SK-N-SH (cell line): Measurements from ENCODE around the gene HS6ST3. TPM values are rescaled to one million over a fixed set of nuclear protein-coding genes. Genes with fewer than 3 reads are reported as not detected.

ENCODE experiments used
- CTCF ChIA-PET: fragments of 300-600, 350-600 bp; formaldehyde crosslinking; extraction: SDS; loops from one replicate; lab custom pipeline; 2021; lab: Yijun Ruan, JAX
- POLR2A ChIA-PET: fragments of 350-600 bp; sonication (Branson Sonifier 250); formaldehyde crosslinking; extraction: SDS; loops from one replicate; lab custom pipeline; 2020; ENCODE audit warnings: antibody characterized with exemption, inconsistent platforms; lab: Yijun Ruan, JAX
- DNase-seq: peaks from one replicate; pipeline ENCODE4 v3.0.0; 2012
- H2AFZ ChIP-seq: fragments of 200-600 bp; sonication (generic); 2 replicates; pipeline ENCODE4 v1.8.1; 2016; ENCODE audit warnings: antibody characterized with exemption, mild to moderate bottlenecking, low read depth
- H3F3A ChIP-seq: fragments of 200-600 bp; sonication (generic); replicated peaks from 2 replicates; pipeline ENCODE3; 2016; ENCODE audit warnings: antibody characterized with exemption, mild to moderate bottlenecking; ENCODE audit not compliant: insufficient read depth
- H3K27ac ChIP-seq, 2 experiments: fragments of 200-500 bp in 1 of 2; fragments of 200-600 bp in 1 of 2; sonication (Bioruptor generic) in 1 of 2; sonication (generic), shearing (Covaris generic) in 1 of 2; 2 replicates each; pipeline versions ENCODE4 v1.5.1 to v1.6.1; 2014 to 2016; ENCODE audit warnings: low read depth in 2 of 2, inconsistent platforms in 1 of 2, low read length in 1 of 2, mild to moderate bottlenecking in 1 of 2, mixed read lengths in 1 of 2
- H3K27me3 ChIP-seq: fragments of 200-600 bp; sonication (generic), shearing (Covaris generic); 2 replicates; pipeline ENCODE4 v1.6.1; 2016; ENCODE audit warnings: mixed run types; ENCODE audit not compliant: insufficient read depth
- H3K36me3 ChIP-seq, 2 experiments: fragments of 200-500 bp in 1 of 2; fragments of 200-600 bp in 1 of 2; sonication (Bioruptor generic) in 1 of 2; sonication (generic) in 1 of 2; replicated peaks in 1 of 2; 2 replicates each; pipeline versions ENCODE3 to v1.5.1; 2014 to 2016; ENCODE audit warnings: low read length in 1 of 2, mild to moderate bottlenecking in 1 of 2; ENCODE audit not compliant: insufficient read depth in 2 of 2, control insufficient read depth in 1 of 2
- H3K4me1 ChIP-seq, 2 experiments: fragments of 200-500 bp in 1 of 2; fragments of 200-600 bp in 1 of 2; sonication (Bioruptor generic) in 1 of 2; sonication (generic), shearing (Covaris generic) in 1 of 2; 2 replicates each; pipeline versions ENCODE4 v1.5.1 to v1.6.1; 2014 to 2016; ENCODE audit warnings: low read depth in 1 of 2, low read length in 1 of 2, mixed run types in 1 of 2; ENCODE audit not compliant: insufficient read depth in 2 of 2, control insufficient read depth in 1 of 2
- H3K4me2 ChIP-seq: fragments of 200-600 bp; sonication (generic), shearing (Covaris generic); 2 replicates; pipeline ENCODE4 v1.6.1; 2017; ENCODE audit warnings: mixed run types
- H3K4me3 ChIP-seq, 2 experiments: fragments of 200-500 bp in 1 of 2; fragments of 200-600 bp in 1 of 2; sonication (Bioruptor generic) in 1 of 2; sonication (generic), shearing (Covaris generic) in 1 of 2; 2 replicates each; pipeline versions ENCODE4 v1.5.1 to v1.8.1; 2014 to 2016; ENCODE audit warnings: low read depth in 2 of 2, inconsistent platforms in 1 of 2, low read length in 1 of 2, mild to moderate bottlenecking in 1 of 2, mixed read lengths in 1 of 2, moderate library complexity in 1 of 2
- H3K79me2 ChIP-seq: fragments of 200-600 bp; sonication (generic); 2 replicates; pipeline ENCODE4 v1.8.1; 2017; ENCODE audit warnings: mild to moderate bottlenecking; ENCODE audit not compliant: insufficient read depth
- H3K9ac ChIP-seq: fragments of 200-600 bp; sonication (generic); 2 replicates; pipeline ENCODE4 v1.6.1; 2017; ENCODE audit warnings: mixed run types
- H3K9me2 ChIP-seq: fragments of 200-600 bp; sonication (generic); 2 replicates; pipeline ENCODE4 v1.6.1; 2017; ENCODE audit warnings: mixed run types
- H3K9me3 ChIP-seq: fragments of 200-600 bp; sonication (generic); 2 replicates; pipeline ENCODE4 v1.6.1; 2017; ENCODE audit warnings: mixed run types, mild to moderate bottlenecking, moderate library complexity
- H4K20me1 ChIP-seq: fragments of 200-600 bp; sonication (generic); 2 replicates; pipeline ENCODE4 v1.6.1; 2017; ENCODE audit warnings: mild to moderate bottlenecking, mixed run types; ENCODE audit not compliant: insufficient read depth
- FOSL2 ChIP-seq: IDR thresholded peaks from 2 replicates; pipeline ENCODE4 v1.4.0; 2012; ENCODE audit warnings: low read depth, mild to moderate bottlenecking, moderate library complexity, borderline replicate concordance
- FOXJ3 ChIP-seq: sonication (generic); formaldehyde crosslinking; IDR thresholded peaks from 2 replicates; pipeline ENCODE4 v1.5.1; 2020; ENCODE audit warnings: mild to moderate bottlenecking, missing genetic modification reagents
- GABPA ChIP-seq: IDR thresholded peaks from 2 replicates; pipeline ENCODE4 v1.4.0; 2012; ENCODE audit warnings: low read depth, mild to moderate bottlenecking
- JUND ChIP-seq: IDR thresholded peaks from 2 replicates; pipeline ENCODE4 v1.4.0; 2012
- NFIC ChIP-seq: IDR thresholded peaks from 2 replicates; pipeline ENCODE4 v1.4.0; 2012; ENCODE audit warnings: borderline replicate concordance
- POLR2AphosphoS5 ChIP-seq: IDR thresholded peaks from 2 replicates; pipeline ENCODE4 v1.6.1; 2012; ENCODE audit warnings: low read depth, low read length
- RAD21 ChIP-seq: IDR thresholded peaks from 2 replicates; pipeline ENCODE4 v1.6.1; 2012; ENCODE audit warnings: mild to moderate bottlenecking, low read length
- RCOR1 ChIP-seq: fragments of 150-350 bp; IDR thresholded peaks from 2 replicates; pipeline ENCODE4 v1.6.1; 2017; ENCODE audit warnings: antibody characterized with exemption, low read length
- RFX5 ChIP-seq: IDR thresholded peaks from 2 replicates; pipeline ENCODE4 v1.6.1; 2012; ENCODE audit warnings: mild to moderate bottlenecking, improper control_type of control experiment, low read length
- SIN3A ChIP-seq: IDR thresholded peaks from 2 replicates; pipeline ENCODE4 v1.6.1; 2012; ENCODE audit warnings: low read depth, mild to moderate bottlenecking, low read length, moderate library complexity, borderline replicate concordance
- SMC3 ChIP-seq: IDR thresholded peaks from 2 replicates; pipeline ENCODE4 v1.6.1; 2012; ENCODE audit warnings: low read depth, low read length, improper control_type of control experiment
- TAF1 ChIP-seq: IDR thresholded peaks from 2 replicates; pipeline ENCODE4 v1.6.1; 2012; ENCODE audit warnings: low read depth, mild to moderate bottlenecking, low read length, moderate library complexity, borderline replicate concordance
- TCF12 ChIP-seq: IDR thresholded peaks from 2 replicates; pipeline ENCODE4 v1.4.0; 2012
- WGBS: methylation state at CpG from one replicate; pipeline ENCODE4 v1.1.6; 2017; ENCODE audit warnings: low lambda C conversion rate; 5-methylcytosine and 5-hydroxymethylcytosine counted together
- polyA plus RNA-seq, 3 experiments: library from polyadenylated mRNA; depleted of rRNA; stranded (reverse); fragments of >200 nt; gene quantifications; 2 replicates each; pipeline ENCODE4 v1.2.3, GENCODE V29; 2012
- TF ChIP-seq, protein P1 (sequence below): fragments of 200-600 bp; sonication (generic); IDR thresholded peaks from 2 replicates; pipeline ENCODE4 v1.6.1; 2017; ENCODE audit warnings: antibody characterized with exemption, mild to moderate bottlenecking, moderate library complexity
- TF ChIP-seq, protein P2 (sequence below): IDR thresholded peaks from 2 replicates; pipeline ENCODE4 v1.4.0; 2012; ENCODE audit warnings: low read depth, borderline replicate concordance
- TF ChIP-seq, protein P3 (sequence below): IDR thresholded peaks from 2 replicates; pipeline ENCODE4 v1.4.0; 2012; ENCODE audit warnings: low read depth, borderline replicate concordance
- TF ChIP-seq, protein P4 (sequence below): IDR thresholded peaks from 2 replicates; pipeline ENCODE4 v1.4.0; 2012; ENCODE audit warnings: low read depth

HS6ST3 gene
- polyA plus RNA-seq, 1 of the 3 experiments (the other 2 are of a cell fraction), result under 0.01 TPM

DNA sequence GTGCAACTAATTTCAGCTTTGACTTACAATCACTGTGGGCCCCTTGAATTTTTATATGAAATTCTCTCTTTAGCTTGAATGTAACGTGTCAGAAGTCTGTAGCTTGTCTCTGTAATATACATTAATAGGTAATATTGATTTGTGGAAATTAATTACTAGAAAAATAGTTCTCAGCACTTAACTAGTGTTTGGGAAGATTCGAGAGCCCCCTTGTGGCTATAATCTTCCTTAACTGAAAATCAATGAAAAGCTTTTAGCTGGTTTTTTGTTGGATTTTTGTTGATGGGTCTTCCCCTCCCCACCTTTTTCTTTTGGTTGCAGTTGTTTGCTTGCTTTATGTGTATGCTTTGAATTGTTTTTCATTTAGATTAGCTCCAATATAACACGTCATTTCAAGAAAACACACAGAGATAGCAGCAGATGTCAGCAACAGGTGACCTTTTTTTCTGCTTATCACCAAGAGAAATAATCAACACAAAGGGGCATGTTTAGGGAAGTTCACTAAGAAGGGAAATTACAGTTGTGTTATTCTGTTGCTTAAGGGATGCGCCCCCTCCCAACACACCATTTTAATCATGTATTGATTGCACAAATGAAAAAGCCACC, 727.5 kb downstream of the HS6ST3 start:
- no peak overlapping the region for H2AFZ ChIP-seq
- no peaks in the 10 kb centered on the region for H3K9me2 ChIP-seq
- no peaks in the 10 kb centered on the region for H3K27me3 ChIP-seq
- H3K27ac ChIP-seq, result no peak overlapping the region
- H4K20me1 ChIP-seq, result no peaks in the 10 kb centered on the region
- H3K4me3 ChIP-seq, result no peak overlapping the region
- DNase-seq, result peak; percentile 14
- H3K4me2 ChIP-seq, result no peak overlapping the region
- POLR2A ChIA-PET, result no interaction called here
- no peaks in the 10 kb centered on the region for H3K36me3 ChIP-seq
- WGBS, result 4% methylated on average over 4 of the region's 4 CpGs
- H3F3A ChIP-seq, result no peaks in the 10 kb centered on the region
- peaks cover 0 to 3% of the 10 kb centered on the region in 2 experiments; a peak in 1 of 4 replicates for H3K4me1 ChIP-seq
- TF ChIP-seq, protein P1, sequence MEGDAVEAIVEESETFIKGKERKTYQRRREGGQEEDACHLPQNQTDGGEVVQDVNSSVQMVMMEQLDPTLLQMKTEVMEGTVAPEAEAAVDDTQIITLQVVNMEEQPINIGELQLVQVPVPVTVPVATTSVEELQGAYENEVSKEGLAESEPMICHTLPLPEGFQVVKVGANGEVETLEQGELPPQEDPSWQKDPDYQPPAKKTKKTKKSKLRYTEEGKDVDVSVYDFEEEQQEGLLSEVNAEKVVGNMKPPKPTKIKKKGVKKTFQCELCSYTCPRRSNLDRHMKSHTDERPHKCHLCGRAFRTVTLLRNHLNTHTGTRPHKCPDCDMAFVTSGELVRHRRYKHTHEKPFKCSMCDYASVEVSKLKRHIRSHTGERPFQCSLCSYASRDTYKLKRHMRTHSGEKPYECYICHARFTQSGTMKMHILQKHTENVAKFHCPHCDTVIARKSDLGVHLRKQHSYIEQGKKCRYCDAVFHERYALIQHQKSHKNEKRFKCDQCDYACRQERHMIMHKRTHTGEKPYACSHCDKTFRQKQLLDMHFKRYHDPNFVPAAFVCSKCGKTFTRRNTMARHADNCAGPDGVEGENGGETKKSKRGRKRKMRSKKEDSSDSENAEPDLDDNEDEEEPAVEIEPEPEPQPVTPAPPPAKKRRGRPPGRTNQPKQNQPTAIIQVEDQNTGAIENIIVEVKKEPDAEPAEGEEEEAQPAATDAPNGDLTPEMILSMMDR, result peak; percentile 66
- TF ChIP-seq TCF12 (no peak), RAD21 (peak; percentile 78), SMC3 (peak; percentile 30; the same call in 1 of the 2 replicates)
- CTCF ChIA-PET, result interaction anchor here (0.6 to 3.4 kb wide), 66 partner anchors 8 to 906 kb away, joined by 3 to 57 read pairs (median 4); partner anchors contain the start of gene UGGT2
- no peaks in the 10 kb centered on the region for H3K9me3 ChIP-seq
- no peak overlapping the region for H3K9ac ChIP-seq
- H3K79me2 ChIP-seq, result no peaks in the 10 kb centered on the region

DNA sequence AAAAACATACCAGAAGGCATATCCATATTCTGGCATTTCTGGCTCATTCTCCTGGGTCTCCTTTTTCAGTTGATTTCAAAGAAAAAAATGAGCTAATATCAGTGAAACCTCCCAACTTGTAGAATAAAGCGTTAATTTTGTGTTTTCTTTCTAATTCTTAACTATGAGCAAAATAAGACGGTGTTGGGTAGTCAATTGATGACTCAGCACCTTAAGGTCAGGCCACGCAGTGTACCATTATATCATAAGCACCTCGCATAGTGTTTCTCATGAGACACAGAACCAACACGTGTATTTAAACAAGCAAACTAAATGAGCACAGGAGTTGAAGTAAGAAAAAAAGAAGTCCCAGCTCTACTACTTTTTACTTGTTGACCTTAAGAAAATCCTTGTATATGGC, 729.5 kb downstream of the HS6ST3 start:
- CTCF ChIA-PET, result interaction anchor here (0.7 to 3.4 kb wide), 8 partner anchors 8 to 801 kb away, joined by 3 to 57 read pairs (median 16); no protein-coding TSS in a partner anchor
- WGBS, result 54% methylated on average over 5 of the region's 5 CpGs
- no peak overlapping the region for H3K4me3 ChIP-seq
- TF ChIP-seq GABPA (no peak), FOXJ3 (CRISPR knock-in tag) (no peak), TAF1 (no peak), FOSL2 (no peak), RCOR1 (no peak), POLR2AphosphoS5 (no peak), SIN3A (no peak), RFX5 (no peak), JUND (no peak), RAD21 (no peak), SMC3 (no peak), TCF12 (no peak), NFIC (no peak)
- TF ChIP-seq, protein P1, result no peak
- TF ChIP-seq, protein P2, sequence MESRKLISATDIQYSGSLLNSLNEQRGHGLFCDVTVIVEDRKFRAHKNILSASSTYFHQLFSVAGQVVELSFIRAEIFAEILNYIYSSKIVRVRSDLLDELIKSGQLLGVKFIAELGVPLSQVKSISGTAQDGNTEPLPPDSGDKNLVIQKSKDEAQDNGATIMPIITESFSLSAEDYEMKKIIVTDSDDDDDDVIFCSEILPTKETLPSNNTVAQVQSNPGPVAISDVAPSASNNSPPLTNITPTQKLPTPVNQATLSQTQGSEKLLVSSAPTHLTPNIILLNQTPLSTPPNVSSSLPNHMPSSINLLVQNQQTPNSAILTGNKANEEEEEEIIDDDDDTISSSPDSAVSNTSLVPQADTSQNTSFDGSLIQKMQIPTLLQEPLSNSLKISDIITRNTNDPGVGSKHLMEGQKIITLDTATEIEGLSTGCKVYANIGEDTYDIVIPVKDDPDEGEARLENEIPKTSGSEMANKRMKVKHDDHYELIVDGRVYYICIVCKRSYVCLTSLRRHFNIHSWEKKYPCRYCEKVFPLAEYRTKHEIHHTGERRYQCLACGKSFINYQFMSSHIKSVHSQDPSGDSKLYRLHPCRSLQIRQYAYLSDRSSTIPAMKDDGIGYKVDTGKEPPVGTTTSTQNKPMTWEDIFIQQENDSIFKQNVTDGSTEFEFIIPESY, result no peak
- TF ChIP-seq, protein P3, sequence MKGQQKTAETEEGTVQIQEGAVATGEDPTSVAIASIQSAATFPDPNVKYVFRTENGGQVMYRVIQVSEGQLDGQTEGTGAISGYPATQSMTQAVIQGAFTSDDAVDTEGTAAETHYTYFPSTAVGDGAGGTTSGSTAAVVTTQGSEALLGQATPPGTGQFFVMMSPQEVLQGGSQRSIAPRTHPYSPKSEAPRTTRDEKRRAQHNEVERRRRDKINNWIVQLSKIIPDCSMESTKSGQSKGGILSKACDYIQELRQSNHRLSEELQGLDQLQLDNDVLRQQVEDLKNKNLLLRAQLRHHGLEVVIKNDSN, result no peak
- TF ChIP-seq, protein P4, sequence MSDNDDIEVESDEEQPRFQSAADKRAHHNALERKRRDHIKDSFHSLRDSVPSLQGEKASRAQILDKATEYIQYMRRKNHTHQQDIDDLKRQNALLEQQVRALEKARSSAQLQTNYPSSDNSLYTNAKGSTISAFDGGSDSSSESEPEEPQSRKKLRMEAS, result no peak
- POLR2A ChIA-PET, result no interaction called here
- no peaks in the 10 kb centered on the region for H3K79me2 ChIP-seq
- no peaks in the 10 kb centered on the region for H3K9me3 ChIP-seq
- H4K20me1 ChIP-seq, result no peaks in the 10 kb centered on the region
- no peaks in the 10 kb centered on the region for H3K27me3 ChIP-seq
- peaks cover 0 to 3% of the 10 kb centered on the region in 2 experiments; a peak in 1 of 4 replicates for H3K4me1 ChIP-seq
- H2AFZ ChIP-seq, result no peak overlapping the region
- H3F3A ChIP-seq, result no peaks in the 10 kb centered on the region
- no peak overlapping the region for H3K4me2 ChIP-seq
- no peak overlapping the region for H3K9ac ChIP-seq
- H3K27ac ChIP-seq, result no peak overlapping the region
- no peaks in the 10 kb centered on the region for H3K9me2 ChIP-seq
- no peak for DNase-seq
- no peaks in the 10 kb centered on the region for H3K36me3 ChIP-seq
